WTC11 (cell line): ENCODE results near the gene UNC119. TPM values are rescaled to one million over a fixed set of nuclear protein-coding genes. Genes with fewer than 3 reads are reported as not detected.

Source experiments
- ATAC-seq: fragments of 200-7000 bp; cut with Tn5 transposase; 2 replicates; pipeline ENCODE4 v1.10.0; 2021; ENCODE audit warnings: mild to moderate bottlenecking, moderate library complexity
- CTCF ChIA-PET: fragments of 300-600 bp; sonication (Branson Sonifier 250); formaldehyde crosslinking; loops from one replicate; lab custom pipeline; 2021; ENCODE audit warnings: antibody characterized with exemption; lab: Charles Lee
- POLR2A ChIA-PET: fragments of 350-600 bp; sonication (Branson Sonifier 250); formaldehyde crosslinking; loops from one replicate; lab custom pipeline; 2021; ENCODE audit warnings: antibody characterized with exemption; lab: Charles Lee
- DNase-seq: peaks from one replicate; pipeline ENCODE4 v3.0.0; 2021; ENCODE audit warnings: low spot score
- H3K27ac Mint-ChIP-seq: 2 replicates; pipeline ENCODE4 v1.8.0; 2021; ENCODE audit warnings: mixed read lengths
- H3K27me3 Mint-ChIP-seq: 2 replicates; pipeline ENCODE4 v1.8.0; 2021; ENCODE audit warnings: low read depth, mild to moderate bottlenecking, moderate library complexity, mixed read lengths
- H3K36me3 Mint-ChIP-seq: 2 replicates; pipeline ENCODE4 v1.8.0; 2021; ENCODE audit warnings: mixed read lengths
- H3K4me1 Mint-ChIP-seq: 2 replicates; pipeline ENCODE4 v1.8.0; 2022; ENCODE audit warnings: mixed read lengths
- H3K4me3 Mint-ChIP-seq: 2 replicates; pipeline ENCODE4 v1.8.0; 2021; ENCODE audit warnings: mild to moderate bottlenecking, moderate library complexity, mixed read lengths
- H3K9me3 Mint-ChIP-seq: 2 replicates; pipeline ENCODE4 v1.8.0; 2021; ENCODE audit warnings: mixed read lengths
- CBFB ChIP-seq: sonication (generic); formaldehyde crosslinking; IDR thresholded peaks from 2 replicates; pipeline ENCODE4 v1.8.1; 2022; ENCODE audit warnings: mild to moderate bottlenecking, low read depth, missing genetic modification reagents
- EMX1 ChIP-seq: fragments of 250-450 bp; sonication (Bioruptor Pico); IDR thresholded peaks from 2 replicates; pipeline ENCODE4 v1.8.0; 2021; ENCODE audit warnings: mild to moderate bottlenecking
- GABPB1 ChIP-seq: sonication (generic); formaldehyde crosslinking; IDR thresholded peaks from 2 replicates; pipeline ENCODE4 v1.8.1; 2023; ENCODE audit warnings: mild to moderate bottlenecking, missing genetic modification reagents
- HMGXB4 ChIP-seq: sonication (generic); formaldehyde crosslinking; IDR thresholded peaks from 2 replicates; pipeline ENCODE4 v1.8.1; 2023; ENCODE audit warnings: mild to moderate bottlenecking, moderate library complexity, missing genetic modification reagents
- JAZF1 ChIP-seq: fragments of 250-450 bp; sonication (Bioruptor Pico); IDR thresholded peaks from 2 replicates; pipeline ENCODE4 v1.9.0; 2021; ENCODE audit warnings: moderate library complexity, mild to moderate bottlenecking, inconsistent platforms
- KAT7 ChIP-seq: sonication (generic); formaldehyde crosslinking; IDR thresholded peaks from 2 replicates; pipeline ENCODE4 v1.8.1; 2023; ENCODE audit warnings: missing genetic modification reagents, mild to moderate bottlenecking, borderline replicate concordance
- NFATC4 ChIP-seq: fragments of 250-450 bp; sonication (Bioruptor Pico); IDR thresholded peaks from 2 replicates; pipeline ENCODE4 v1.9.0; 2021; ENCODE audit warnings: mild to moderate bottlenecking
- SOX15 ChIP-seq: fragments of 250-450 bp; sonication (Bioruptor Pico); IDR thresholded peaks from 2 replicates; pipeline ENCODE4 v1.9.0; 2021; ENCODE audit warnings: mild to moderate bottlenecking
- TEAD1 ChIP-seq: sonication (generic); formaldehyde crosslinking; IDR thresholded peaks from 2 replicates; pipeline ENCODE4 v1.8.0; 2022; ENCODE audit warnings: mild to moderate bottlenecking, missing genetic modification reagents
- ZMAT4 ChIP-seq: fragments of 250-450 bp; sonication (Bioruptor Pico); IDR thresholded peaks from 2 replicates; pipeline ENCODE4 v1.9.0; 2021; ENCODE audit warnings: mild to moderate bottlenecking
- ZNF121 ChIP-seq: sonication (generic); formaldehyde crosslinking; IDR thresholded peaks from 2 replicates; pipeline ENCODE4 v1.8.0; 2023; ENCODE audit warnings: missing genetic modification reagents
- ZNF138 ChIP-seq: sonication (generic); formaldehyde crosslinking; conservative IDR thresholded peaks from 2 replicates; pipeline ENCODE4 v1.8.1; 2022; ENCODE audit warnings: mild to moderate bottlenecking, moderate library complexity, missing genetic modification reagents
- ZNF281 ChIP-seq: sonication (generic); formaldehyde crosslinking; IDR thresholded peaks from 2 replicates; pipeline ENCODE4 v1.8.0; 2023; ENCODE audit warnings: mild to moderate bottlenecking, missing genetic modification reagents
- ZNF317 ChIP-seq: sonication (generic); formaldehyde crosslinking; IDR thresholded peaks from 2 replicates; pipeline ENCODE4 v1.8.1; 2023; ENCODE audit warnings: low read depth, mild to moderate bottlenecking, moderate library complexity, missing genetic modification reagents, borderline replicate concordance
- ZNF512 ChIP-seq: sonication (generic); formaldehyde crosslinking; IDR thresholded peaks from 2 replicates; pipeline ENCODE4 v1.8.1; 2022; ENCODE audit warnings: missing genetic modification reagents, borderline replicate concordance
- ZNF671 ChIP-seq: fragments of 250-450 bp; sonication (Bioruptor Pico); IDR thresholded peaks from 2 replicates; pipeline ENCODE4 v1.8.0; 2021; ENCODE audit warnings: mild to moderate bottlenecking
- total RNA-seq: library from RNA; stranded (reverse); gene quantifications from 3 replicates; pipeline ENCODE4 v1.2.3, GENCODE V29; 2021
- TF ChIP-seq, protein P1 (sequence below): sonication (generic); formaldehyde crosslinking; IDR thresholded peaks from 2 replicates; pipeline ENCODE4 v1.8.0; 2023; ENCODE audit warnings: missing genetic modification reagents, mild to moderate bottlenecking, borderline replicate concordance

Gene UNC119
- total RNA-seq, 1 experiment from 2014 or later, result 59.6 TPM

DNA sequence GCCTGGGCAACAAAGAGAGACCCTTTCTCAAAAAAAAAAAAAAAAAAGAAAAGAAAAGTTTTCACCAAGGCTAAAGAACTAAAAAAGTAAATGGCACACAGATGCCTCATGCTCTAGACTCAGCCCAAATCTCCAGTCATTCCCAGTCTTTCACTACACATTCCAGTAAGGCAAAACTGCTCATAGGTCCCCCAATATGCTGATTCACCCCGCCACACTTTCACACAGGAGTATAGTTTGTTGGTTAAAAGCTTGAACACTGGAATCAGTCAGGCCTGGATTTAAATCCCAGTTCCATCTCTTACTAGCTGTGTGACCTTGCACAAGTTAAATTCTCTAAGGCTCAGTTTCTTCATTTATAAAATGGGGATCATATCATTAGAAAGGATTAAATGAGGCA is 17.0 kb upstream of the UNC119 start:
- TF ChIP-seq, protein P1, sequence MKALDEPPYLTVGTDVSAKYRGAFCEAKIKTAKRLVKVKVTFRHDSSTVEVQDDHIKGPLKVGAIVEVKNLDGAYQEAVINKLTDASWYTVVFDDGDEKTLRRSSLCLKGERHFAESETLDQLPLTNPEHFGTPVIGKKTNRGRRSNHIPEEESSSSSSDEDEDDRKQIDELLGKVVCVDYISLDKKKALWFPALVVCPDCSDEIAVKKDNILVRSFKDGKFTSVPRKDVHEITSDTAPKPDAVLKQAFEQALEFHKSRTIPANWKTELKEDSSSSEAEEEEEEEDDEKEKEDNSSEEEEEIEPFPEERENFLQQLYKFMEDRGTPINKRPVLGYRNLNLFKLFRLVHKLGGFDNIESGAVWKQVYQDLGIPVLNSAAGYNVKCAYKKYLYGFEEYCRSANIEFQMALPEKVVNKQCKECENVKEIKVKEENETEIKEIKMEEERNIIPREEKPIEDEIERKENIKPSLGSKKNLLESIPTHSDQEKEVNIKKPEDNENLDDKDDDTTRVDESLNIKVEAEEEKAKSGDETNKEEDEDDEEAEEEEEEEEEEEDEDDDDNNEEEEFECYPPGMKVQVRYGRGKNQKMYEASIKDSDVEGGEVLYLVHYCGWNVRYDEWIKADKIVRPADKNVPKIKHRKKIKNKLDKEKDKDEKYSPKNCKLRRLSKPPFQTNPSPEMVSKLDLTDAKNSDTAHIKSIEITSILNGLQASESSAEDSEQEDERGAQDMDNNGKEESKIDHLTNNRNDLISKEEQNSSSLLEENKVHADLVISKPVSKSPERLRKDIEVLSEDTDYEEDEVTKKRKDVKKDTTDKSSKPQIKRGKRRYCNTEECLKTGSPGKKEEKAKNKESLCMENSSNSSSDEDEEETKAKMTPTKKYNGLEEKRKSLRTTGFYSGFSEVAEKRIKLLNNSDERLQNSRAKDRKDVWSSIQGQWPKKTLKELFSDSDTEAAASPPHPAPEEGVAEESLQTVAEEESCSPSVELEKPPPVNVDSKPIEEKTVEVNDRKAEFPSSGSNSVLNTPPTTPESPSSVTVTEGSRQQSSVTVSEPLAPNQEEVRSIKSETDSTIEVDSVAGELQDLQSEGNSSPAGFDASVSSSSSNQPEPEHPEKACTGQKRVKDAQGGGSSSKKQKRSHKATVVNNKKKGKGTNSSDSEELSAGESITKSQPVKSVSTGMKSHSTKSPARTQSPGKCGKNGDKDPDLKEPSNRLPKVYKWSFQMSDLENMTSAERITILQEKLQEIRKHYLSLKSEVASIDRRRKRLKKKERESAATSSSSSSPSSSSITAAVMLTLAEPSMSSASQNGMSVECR (CRISPR knock-in tag), result no peak
- TF ChIP-seq GABPB1 (CRISPR knock-in tag), result no peak
- TF ChIP-seq HMGXB4 (CRISPR knock-in tag), result no peak
- TF ChIP-seq NFATC4 (CRISPR knock-in tag), result no peak
- no peak for TF ChIP-seq EMX1 (CRISPR knock-in tag)
- TF ChIP-seq TEAD1, result no peak
- no peak for TF ChIP-seq ZNF512 (CRISPR knock-in tag)
- TF ChIP-seq SOX15 (CRISPR knock-in tag), result no peak
- TF ChIP-seq CBFB (CRISPR knock-in tag), result no peak
- no peak for TF ChIP-seq ZMAT4 (CRISPR knock-in tag)
- no peak for TF ChIP-seq ZNF138 (CRISPR knock-in tag)
- no peak for TF ChIP-seq JAZF1 (CRISPR knock-in tag)
- no peak for TF ChIP-seq ZNF317
- TF ChIP-seq ZNF121 (CRISPR knock-in tag), result no peak
- no peak for TF ChIP-seq KAT7 (CRISPR knock-in tag)
- no peak for TF ChIP-seq ZNF671 (CRISPR knock-in tag)
- TF ChIP-seq ZNF281 (CRISPR knock-in tag), result no peak
- H3K4me3 Mint-ChIP-seq, result peak overlapping the region; percentile 91
- CTCF ChIA-PET, result interaction anchor here (2.6 to 4.9 kb wide), 2 partner anchors 22 to 75 kb away, joined by 10 to 26 read pairs; partner anchors contain the start of gene BLTP2

More for the DNA sequence above, 17.0 kb upstream of the UNC119 start:
- Mint-ChIP-seq H3K27me3 (peaks cover 3% of the 10 kb centered on the region; the same call in 1 of the 2 replicates), H3K36me3 (peaks cover 20% of the 10 kb centered on the region), H3K9me3 (no peaks in the 10 kb centered on the region), H3K4me1 (peaks cover 14% of the 10 kb centered on the region), H3K27ac (peak overlapping the region; percentile 27)
- POLR2A ChIA-PET, result no interaction called here
- ATAC-seq (no peak), DNase-seq (no peak)
